HG03280 (cell line): Measurements from ENCODE around the gene DOCK10.
"Not testable (repeated sequence)": the region's sequence is repeated elsewhere in the genome, so short reads cannot be mapped to it uniquely, and the experiment has no call there.

Source experiments
- ATAC-seq: cut with Tn5 transposase; IDR thresholded peaks from one replicate; pipeline ENCODE4 v1.9.1; 2021; ENCODE audit warnings: mild to moderate bottlenecking, moderate library complexity; ENCODE audit not compliant: unreplicated experiment

DOCK10 gene

DNA sequence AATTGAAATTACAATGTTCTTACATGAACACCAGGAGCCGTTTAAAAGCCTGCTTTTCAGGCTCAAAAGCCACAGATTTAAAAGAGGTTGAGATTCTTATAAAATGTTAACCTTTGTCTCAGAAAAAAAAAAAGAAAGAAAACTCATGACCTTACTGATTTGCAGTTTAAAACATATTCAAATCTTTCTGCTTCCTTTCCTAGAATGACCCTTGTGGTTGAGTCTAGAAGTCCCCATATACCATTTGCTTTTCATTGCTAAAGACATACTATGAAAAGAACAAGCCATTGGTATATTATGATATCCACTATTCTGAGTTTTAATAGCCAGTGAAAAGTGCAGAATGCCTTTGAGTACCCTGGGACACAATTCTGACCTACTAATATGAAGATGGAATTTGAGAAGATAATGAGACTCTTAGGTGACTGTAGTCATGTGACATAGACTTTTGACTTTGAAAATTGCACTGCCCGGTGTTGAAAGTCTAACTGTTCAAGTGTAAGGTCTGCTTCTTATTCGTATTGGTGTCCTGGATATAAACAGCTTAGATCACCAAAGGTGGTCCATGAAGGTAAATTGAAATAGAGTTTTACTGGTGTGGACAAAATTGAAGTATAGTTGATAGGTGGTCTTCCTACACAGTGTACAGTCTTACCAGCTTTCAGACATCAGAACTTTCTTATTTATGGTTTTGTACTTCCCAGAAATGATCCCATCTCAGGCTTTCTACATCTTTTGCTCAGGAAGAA, 117.0 kb downstream of the DOCK10 start:
- peak; percentile 32 for ATAC-seq

DNA sequence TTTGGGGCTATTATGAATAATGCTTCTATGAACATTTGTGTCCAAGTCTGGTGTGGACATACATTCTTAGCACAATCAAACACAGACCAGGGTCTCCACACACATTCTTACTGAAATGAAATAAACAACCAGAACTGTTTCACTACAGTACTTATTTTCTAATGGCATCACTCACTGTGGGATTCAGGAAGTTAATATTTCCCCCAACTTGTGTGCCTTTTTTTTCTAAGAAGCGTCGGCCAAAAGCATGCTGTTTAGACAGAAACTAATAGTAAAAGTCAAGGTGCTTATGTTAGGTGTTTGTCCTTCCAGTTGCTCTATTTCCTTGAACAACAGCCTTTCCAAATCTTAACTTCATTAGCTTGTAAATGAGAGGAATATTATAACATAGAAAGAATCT, 117.6 kb downstream of the DOCK10 start:
- no peak for ATAC-seq

DNA sequence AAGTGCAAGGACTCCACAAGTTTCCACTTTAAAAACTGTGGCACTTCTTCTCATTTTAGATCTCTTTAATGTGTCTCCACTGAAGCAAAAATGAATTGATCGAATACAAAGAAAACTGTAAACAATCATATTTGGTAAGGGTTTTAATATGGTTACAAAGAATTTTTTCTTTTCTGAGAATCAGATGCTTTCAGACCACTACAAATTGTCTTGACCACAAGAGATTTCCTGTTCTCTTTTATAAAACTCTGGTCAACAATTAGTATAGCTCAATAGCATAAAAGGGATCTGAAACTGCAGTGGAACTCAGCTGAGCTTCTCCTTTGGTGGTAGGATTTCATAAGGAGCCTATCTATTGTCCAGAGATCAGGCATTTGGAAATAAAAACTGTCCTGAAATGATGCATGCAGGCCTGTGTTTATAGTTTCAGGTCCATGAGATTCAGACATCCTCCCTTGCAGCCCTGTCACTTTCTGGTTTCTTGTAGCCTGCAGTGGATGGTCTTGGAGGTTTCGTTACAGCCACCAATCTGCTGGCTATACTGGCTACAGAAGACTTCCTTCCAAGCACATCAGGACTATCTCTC, 120.0 kb downstream of the DOCK10 start:
- peak; percentile 60 for ATAC-seq

DNA sequence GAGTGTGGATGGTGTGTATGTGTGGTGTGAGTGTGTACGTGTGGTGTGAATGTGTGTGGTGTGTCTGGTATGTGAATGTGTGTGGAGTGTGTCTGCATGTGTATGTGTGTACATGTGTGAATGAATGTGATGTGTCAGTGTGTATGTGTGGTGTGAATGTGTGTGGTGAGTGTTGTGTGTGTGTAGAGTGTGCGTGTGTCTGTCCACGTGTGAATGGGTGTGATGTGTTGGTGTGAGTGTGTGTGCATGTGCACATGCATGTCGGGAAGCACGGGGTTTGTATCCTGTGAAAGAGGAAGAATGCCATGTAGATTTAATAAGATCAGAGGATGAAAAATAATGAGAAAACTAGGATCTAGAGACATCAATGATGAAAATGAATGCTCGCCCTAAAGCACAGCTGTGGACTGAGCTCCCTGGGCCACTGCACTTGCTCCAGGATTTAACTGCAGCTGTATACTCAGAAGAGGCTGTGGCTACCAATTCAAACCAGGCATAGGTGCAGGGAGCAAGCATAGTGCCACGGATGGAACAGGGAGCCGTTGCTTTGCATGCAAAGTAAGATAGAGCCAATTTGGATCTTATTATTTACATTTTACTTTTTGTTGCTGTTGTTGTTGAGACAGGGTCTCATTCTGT, 122.7 kb downstream of the DOCK10 start:
- no peak for ATAC-seq

DNA sequence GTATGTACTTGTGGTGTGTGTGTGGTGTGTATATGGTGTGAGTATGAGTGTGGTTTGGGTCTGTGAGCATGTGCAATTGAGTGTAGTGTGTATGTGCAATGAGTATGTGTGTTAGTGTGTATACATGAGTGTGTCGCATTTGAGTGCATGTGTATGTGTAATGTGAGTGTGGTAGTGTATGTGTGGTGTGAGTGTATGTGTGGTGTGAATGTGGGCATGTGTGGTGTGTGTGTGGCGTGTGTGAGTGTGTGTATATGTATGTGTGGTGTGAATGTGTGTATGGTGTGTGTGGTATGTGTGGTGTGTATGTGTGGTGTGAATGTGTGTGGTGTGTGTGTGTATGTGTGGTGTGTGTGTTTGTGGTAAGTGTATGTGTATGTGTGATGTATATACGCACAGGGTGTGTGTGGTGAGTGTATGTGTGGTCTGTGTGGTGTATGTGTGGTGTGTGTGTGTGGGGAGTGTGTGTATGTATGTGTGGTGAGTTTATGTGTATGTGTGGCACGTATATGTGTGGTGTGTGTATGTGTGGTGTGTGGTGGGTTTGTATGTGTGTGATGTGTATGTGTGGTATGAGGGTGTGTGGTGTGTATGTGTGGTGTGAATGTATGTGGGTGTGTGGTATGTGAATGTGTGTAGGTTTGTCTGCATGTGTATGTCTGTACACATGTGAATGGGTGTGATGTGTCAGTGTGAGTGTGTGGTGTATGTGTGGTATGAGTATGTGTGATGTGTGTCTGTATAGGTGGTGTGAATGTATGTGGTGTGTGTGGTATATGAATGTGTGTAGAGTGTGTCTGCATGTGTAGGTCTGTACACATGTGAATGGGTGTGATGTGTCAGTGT, 123.4 kb downstream of the DOCK10 start:
- no peak for ATAC-seq

DNA sequence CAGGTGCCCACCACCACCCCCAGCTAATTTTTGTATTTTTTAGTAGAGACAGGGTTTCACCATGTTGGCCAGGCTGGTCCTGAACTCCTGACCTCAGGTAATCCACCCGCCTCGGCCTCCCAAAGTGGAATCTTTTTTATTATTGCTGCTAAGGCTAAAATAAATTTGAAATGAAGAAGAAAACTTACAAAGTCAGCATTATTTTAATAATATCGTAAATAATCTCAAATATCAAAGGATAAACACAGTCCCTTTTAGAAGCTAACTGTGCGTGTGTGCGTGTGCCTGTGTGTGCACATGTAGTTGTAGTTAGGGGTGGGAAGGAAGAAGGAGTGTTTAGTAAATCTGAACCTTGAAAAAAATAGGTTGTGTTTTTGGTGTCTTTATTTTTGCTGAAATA, 125.0 kb downstream of the DOCK10 start:
- ATAC-seq = not testable (repeated sequence)

DNA sequence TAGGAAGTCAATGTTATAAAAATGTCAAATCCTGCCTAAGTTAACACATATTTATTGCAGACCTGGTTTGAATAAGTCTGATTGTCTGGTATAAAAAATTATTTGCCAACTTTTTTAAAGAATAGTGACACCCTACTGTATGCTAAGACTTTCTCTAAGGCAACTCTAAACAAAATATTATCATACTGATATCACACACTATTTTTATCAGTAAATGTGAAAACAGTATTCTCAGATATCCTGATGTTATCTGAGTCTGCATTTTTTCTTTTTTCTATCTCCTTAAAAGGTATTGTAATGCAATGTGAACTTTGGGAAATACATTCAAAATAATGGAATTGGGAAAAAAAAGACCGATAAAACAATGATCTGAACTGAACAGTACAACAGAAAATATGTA, 127.1 kb downstream of the DOCK10 start:
- ATAC-seq = no peak

DNA sequence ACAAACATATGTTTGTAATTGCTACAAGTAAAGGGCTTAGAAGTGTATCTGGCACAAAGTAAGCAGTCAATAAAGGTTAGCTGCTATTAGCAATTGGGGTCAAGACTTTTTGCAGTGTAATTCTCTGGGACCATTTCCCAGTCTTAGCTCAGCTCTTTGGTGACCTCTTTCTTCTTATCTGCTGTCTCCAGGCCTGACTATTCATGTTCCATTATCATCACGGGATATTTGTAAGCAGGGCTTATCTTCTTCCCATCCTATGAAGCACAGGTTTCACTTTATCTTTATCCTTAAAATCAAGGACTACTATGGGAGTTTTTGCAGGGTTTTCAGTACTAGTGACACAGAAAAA, 131.7 kb downstream of the DOCK10 start:
- ATAC-seq = no peak

DNA sequence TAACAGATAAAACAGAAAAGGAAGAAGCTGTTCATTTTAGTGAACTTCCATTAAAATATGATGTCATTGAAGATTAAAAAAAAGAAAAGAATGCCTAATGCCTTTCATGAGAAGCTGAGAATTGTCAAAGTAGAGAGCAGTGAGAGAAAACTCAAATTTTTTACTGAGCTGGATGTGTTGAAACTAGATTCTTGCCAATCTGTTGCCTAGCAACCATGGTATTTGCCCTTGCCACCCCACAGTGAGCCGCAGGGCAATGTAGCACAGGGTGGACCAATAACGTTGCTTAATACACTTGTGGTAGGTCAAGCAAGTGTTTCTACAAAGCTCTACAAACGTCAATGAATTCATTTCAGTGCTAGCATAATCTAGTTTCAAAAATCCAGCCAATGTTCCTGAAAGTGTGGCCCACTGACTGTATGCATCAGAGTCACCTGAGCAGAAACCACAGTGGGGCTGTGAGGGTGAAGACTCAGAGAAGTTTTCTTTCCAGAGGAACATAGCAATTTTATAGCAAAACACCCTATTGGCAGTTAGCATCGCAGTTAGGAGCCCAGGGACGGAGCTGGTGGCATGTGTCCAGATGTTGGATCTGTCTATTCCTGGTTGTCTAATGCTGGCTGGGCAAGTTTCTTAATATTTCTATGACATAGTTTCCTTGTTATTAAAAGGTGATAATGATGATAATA, 132.2 kb downstream of the DOCK10 start:
- ATAC-seq = peak; percentile 74

DNA sequence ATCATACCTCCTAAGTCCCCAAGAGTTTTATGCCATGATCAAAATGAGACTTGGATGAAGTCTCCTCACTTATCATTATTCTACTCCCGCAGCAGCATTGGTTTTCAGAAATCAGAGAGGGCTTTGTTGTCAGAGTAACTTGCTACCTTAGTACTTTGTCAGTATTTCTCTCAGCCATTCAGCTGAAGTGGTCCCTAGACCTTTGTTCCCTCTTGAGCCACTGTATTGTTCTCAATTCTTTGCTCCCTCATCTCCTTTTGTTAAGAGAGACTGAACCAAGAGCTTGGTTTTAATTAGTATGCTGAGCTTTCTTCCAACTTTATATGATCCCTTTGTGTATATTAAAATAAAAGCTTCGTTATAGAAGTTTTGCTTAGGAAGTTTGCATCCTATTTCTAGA, 133.4 kb downstream of the DOCK10 start:
- no peak for ATAC-seq

DNA sequence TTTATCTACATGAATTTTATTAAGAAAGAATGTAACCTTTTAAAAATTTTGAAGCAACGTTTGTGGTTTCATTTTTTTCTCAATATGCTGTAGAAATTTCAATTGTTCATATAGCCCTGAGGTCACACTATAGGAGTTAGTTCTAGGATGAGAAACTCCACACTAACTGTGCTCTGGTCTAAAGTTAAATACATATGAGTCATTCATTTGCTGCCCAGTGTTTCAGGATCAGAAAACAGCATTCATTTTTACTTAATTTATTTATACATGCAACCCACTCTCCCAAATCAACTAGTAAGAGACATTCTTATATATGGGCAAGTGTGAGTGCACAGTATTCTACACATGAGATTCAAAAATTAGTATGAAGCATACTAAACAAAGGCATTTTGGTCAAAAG, 137.9 kb downstream of the DOCK10 start:
- ATAC-seq = no peak

DNA sequence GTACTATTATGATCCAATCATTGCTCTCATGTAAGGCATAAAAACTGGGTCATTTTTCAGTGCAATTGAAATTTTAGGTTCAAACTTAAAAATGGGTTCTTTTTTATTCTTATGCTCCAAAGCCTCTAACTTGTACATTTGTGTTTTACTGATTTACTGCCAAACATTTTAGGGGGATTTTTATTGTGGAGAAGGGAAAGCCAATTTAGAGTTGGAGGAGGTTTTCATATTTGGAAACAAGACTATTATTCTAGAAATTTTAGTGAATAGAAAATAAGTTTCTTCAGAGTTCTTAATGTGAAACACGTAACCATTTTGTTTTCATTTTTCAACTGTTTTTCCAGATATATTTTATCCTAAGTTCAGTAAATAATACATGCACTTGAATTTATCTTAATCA, 138.6 kb downstream of the DOCK10 start:
- no peak for ATAC-seq

DNA sequence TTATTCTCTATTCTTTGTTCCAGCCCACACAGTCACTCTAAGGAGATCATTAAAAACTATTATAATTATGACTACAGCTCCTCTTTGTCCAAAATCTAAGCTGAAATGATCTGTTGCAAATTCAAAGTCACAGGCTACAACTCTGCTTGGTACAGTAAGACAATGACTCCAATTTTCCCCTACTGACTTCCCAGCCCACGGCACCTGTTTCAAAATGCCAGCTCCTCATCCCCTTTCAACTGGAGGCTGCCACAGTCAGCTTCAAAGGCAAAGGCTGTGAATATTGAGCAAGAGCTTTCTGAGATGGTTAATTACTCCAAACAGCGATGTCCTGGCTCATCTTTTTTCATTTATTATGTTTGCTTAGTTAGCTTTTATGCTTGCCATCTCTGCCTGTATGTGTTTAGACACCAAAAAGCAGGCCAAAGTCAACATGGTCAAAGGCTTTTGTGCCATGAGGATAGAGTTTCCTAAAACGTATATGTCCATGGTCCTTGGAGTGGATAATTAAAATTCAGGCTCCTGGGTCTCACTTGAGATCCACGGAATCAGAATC, 141.1 kb downstream of the DOCK10 start:
- ATAC-seq = no peak

DNA sequence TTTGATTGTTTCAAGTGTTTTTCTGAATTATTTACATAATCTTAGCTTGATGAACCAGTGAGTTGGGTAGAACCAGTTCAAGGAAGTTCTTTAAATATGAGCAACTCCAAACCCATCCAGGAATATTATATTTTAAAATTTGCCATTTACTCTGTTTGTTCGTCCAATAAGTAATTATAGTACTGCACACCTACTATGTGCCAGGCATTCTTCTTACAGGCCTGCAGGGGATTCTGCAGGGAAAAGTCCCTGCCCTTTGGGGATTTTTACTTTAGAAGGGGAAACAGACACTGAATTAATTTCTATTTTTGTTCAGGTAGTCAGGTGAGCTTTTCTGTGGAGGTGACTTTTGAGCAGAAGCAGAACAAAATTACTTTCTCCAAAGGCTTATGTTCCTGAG, 146.9 kb downstream of the DOCK10 start:
- ATAC-seq = no peak

DNA sequence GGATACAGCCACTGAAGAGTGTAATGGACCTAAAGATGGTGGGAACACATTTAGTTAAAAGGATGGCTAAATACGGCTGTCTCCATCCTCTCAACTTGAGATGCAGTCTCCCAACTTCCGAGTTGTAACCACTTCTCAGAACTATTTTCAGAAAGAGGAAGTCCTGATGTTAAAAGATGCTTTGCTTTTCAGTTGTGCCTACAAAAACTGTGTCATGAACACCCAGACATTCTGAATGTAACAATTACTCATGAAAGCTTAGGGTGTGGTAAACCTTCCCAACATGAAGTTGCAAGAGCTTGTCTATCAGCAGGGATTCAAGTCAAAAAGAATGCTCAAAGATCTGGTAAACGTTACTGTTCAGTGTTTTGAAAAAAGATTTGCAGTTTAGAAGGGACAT, 147.9 kb downstream of the DOCK10 start:
- ATAC-seq = peak; percentile 84

DNA sequence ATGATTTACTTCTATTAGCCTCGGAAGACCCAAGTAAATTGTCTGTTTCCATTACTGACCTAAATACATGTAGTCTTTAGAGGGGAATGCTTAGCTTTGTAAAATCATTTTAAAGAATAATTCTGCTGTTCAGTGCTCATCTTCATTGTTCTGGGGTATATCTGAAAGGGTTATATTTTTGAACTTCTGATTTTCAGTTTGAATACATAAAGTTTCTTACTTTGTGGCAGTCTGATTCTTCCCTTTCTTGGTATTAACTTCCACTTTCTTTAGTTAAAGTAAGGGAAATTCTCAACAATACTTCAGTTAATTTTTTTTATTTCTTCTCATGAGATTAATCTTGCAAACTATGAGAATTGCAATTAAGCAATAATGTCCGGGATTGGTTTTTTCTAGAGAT, 148.4 kb downstream of the DOCK10 start:
- peak; percentile 19 for ATAC-seq

DNA sequence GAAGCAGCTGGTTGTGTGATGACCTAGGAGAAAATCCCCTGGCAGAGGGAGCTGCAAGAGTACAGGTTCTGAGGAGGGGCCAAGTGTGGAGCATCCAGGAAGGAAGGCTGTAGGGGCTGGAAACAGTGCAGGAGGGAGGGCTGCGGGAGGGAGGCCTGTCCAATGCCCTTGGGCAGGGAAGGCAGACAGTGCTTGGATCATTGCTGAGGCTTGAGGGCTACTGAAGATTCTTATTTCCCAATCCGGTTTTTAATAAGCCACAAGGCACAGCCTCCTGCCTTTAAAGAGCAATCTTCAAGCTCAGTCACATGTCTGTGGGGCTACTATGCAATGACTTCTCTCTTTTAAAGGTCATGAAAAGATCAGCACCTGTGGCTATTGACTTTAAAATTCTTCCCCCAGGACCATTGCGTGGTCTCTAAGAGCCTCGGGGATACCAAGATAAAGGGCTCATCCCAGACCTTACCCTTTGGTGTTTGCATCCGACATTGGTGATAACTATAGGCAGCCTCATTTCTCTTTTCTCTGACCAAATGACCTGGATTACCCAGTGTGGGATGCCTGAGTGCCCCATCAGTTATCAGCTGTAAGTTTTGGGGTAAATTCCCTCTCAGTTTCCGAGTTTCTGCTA, 149.6 kb downstream of the DOCK10 start:
- ATAC-seq = no peak

DNA sequence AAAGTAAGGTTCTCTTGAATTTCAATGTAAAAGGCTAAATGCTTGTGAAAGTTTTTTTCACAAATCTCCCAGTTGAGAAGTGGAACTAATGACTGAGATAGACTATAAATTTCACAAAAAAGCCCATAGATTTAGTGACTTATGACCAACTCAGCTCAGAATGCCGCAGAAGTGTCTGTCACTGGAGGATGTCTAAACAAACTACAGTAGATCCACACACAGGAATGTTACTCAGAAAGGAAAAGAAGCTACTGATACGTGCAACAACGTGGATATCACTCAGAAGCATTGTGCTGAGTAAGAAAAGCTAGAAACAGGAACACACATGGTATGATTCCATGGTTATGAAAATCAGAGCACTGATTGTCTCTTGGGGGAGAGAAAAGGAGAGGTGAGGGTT, 151.9 kb downstream of the DOCK10 start:
- ATAC-seq = no peak

DNA sequence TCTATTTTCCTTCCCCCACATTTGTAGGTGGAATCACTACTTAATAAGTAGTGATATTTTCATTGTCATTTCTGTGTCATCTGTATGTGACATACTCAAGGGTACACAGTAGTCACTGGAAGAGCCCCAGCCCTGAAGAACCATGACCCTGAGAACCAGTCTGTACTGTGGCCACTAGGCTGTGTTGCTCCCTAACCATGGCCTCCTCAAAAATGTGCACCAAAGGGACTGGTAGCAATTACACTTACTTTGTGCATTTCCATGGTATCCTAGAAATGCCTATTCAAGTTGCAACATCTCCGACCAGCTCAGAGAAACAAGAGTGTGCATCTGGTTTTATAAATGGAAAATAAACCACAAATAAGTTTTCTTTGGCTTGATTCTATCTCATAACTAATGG, 155.1 kb downstream of the DOCK10 start:
- ATAC-seq = peak; percentile 52

DNA sequence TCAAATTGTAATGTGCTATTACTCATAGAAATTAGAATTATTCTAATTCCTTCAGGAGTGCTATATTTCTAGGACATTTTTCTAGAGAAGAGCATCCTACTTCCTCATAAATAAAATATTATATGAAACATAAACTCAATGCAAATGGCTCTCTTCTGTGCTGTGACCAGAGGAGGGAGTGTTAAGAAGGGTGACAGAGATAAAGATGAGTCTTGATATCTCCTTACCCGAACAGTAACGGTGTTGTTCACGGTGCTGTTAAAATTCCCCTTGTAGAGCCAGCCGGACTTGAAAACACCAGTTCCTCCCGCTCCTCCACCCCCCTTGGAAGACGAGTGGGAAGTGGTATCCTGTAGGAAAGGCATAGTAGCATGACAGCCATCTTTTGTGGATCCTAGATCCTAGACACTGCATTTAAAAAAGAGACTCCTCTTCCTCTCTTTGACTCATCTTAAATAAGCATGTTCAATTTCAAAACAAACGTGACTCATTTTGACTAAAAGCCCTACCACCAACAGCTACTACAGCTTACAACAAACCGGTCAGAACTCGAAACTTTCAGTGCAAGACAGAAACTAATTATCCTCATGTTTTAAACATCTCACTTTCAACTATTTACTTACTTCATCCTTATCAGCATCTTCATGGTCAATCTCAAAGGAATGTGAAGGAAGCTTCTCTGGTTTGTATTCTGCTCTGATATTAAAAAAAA, 156.3 kb downstream of the DOCK10 start:
- peak; percentile 78 for ATAC-seq
